ENCODE results near the gene RGS12. TPM values are rescaled to one million over a fixed set of nuclear protein-coding genes. Genes with fewer than 3 reads are reported as not detected.

Gene RGS12
- total and polyA plus RNA-seq, 2 of the 8 experiments (the other 6 are each of a cell fraction or from before 2014, with no cell fraction given), result 6.0 to 16.4 TPM

- H4K5ac ChIP-seq (ENCODE audit: insufficient read length, low read depth, low read length), result no peak overlapping the region
- H3K79me2 ChIP-seq (ENCODE audit: control insufficient read depth in 1 of 2, insufficient read depth in 2 of 2, low read length in 2 of 2), result no peaks in the 10 kb centered on the region
- H2AFZ ChIP-seq (ENCODE audit: low read length), result no peak overlapping the region
- FAIRE-seq (no peak), DNase-seq (ENCODE audit: low read depth in 1 of 2, low spot score in 2 of 2) (no peak)
- WGBS, 2 experiments (ENCODE audit: extremely low coverage in 1 of 2, insufficient coverage in 1 of 2, insufficient read length in 1 of 2, insufficient replicate concordance in 2 of 2, low coverage in 1 of 2, low lambda C conversion rate in 2 of 2, missing lambda C conversion rate in 1 of 2), result 94% methylated on average over 39 of the region's 42 CpGs; no CpG with 5 or more reads in 1 of the 2 experiments
- no peak overlapping the region for H2BK120ac ChIP-seq (replicated peaks; ENCODE audit: low read depth, low read length)
- H2AK5ac ChIP-seq (ENCODE audit: low read depth, low read length), result no peak overlapping the region
- no peak overlapping the region for H3K14ac ChIP-seq (ENCODE audit: insufficient read length)
- H3K23me2 ChIP-seq (ENCODE audit: low read depth, low read length), result no peaks in the 10 kb centered on the region
- H2BK12ac ChIP-seq (ENCODE audit: low read depth, low read length), result no peak overlapping the region
- peak overlapping the region; percentile 71; the same call in 1 of the 2 replicates for H2BK5ac ChIP-seq (ENCODE audit: low read depth, low read length)
- no peak overlapping the region for H2BK20ac ChIP-seq (ENCODE audit: low read length)
- no peak overlapping the region for H4K91ac ChIP-seq (replicated peaks; ENCODE audit: insufficient read length, low read length)
- POLR2A ChIA-PET (ENCODE audit: partially characterized antibody), result interaction anchor here (0.6 kb wide), 1 partner anchor 303 kb away, joined by 3 read pairs; no protein-coding TSS in a partner anchor
- H3K4me3 ChIP-seq (ENCODE audit: extremely low read depth in 1 of 4, insufficient read depth in 2 of 4, low read depth in 3 of 4, low read length in 4 of 4), result no peak overlapping the region
- no peak overlapping the region for H3K18ac ChIP-seq (ENCODE audit: extremely low read depth, low read length)
- no peaks in the 10 kb centered on the region for H3K27me3 ChIP-seq (replicated peaks in 1 of 4; ENCODE audit: control insufficient read depth in 3 of 4, extremely low read depth in 1 of 4, insufficient read depth in 3 of 4, low read length in 3 of 4)
- peaks cover 6% of the 10 kb centered on the region; the same call in 1 of the 2 replicates for H3K79me1 ChIP-seq (ENCODE audit: low read depth, low read length)
- no peak overlapping the region for H4K8ac ChIP-seq (ENCODE audit: extremely low read depth, insufficient read depth, low read length)
- peaks cover 5 to 6% of the 10 kb centered on the region in 2 experiments for H4K20me1 ChIP-seq (replicated peaks in 1 of 2; ENCODE audit: control insufficient read depth in 1 of 2, insufficient read depth in 2 of 2, low read length in 2 of 2)
- no peak overlapping the region for H3K4me2 ChIP-seq (ENCODE audit: insufficient read depth in 1 of 2, low read depth in 2 of 2, low read length in 2 of 2)
- H3K56ac ChIP-seq (replicated peaks; ENCODE audit: insufficient read length, low read depth, low read length), result no peak overlapping the region
- H3K23ac ChIP-seq (ENCODE audit: insufficient read length), result no peak overlapping the region
- H2BK15ac ChIP-seq (ENCODE audit: low read length), result no peak overlapping the region
- CTCF ChIA-PET (ENCODE audit: partially characterized antibody), result interaction anchor here (0.8 to 11.1 kb wide), 20 partner anchors 8 to 269 kb away, joined by 3 to 124 read pairs (median 6); partner anchors contain the start of genes HGFAC and MSANTD1
- no peaks in the 10 kb centered on the region for H3K9me3 ChIP-seq (ENCODE audit: insufficient read depth in 2 of 2, low read depth in 1 of 2, low read length in 1 of 2)
- H3K4me1 ChIP-seq (replicated peaks in 1 of 4; ENCODE audit: control insufficient read depth in 3 of 4, insufficient read depth in 4 of 4, low read length in 3 of 4), result peaks cover 0 to 3% (median 1%) of the 10 kb centered on the region in 4 experiments; a peak in 2 of 7 replicates
- no peak overlapping the region for H3K9ac ChIP-seq (replicated peaks in 1 of 4; ENCODE audit: extremely low read depth in 1 of 4, low read depth in 3 of 4, low read length in 3 of 4)
- H3K27ac ChIP-seq (ENCODE audit: low read depth, low read length), result no peak overlapping the region
- H3K4ac ChIP-seq (replicated peaks; ENCODE audit: insufficient read length, low read depth, low read length), result no peak overlapping the region
- H3K36me3 ChIP-seq (ENCODE audit: control insufficient read depth in 2 of 4, insufficient read depth in 4 of 4, low read length in 3 of 4), result no peaks in the 10 kb centered on the region; a peak in 1 of 8 replicates
- TF ChIP-seq ATF2 (IDR thresholded peaks at IDR 0.05; ENCODE audit: low read length), result no peak
- no peak for TF ChIP-seq CBX8 (IDR thresholded peaks at IDR 0.05; ENCODE audit: borderline replicate concordance, low read depth, low read length)
- no peak for TF ChIP-seq RXRA (IDR thresholded peaks at IDR 0.05; ENCODE audit: insufficient read depth, low read depth, low read length)
- TF ChIP-seq SIN3A (conservative IDR thresholded peaks at IDR 0.05 in 1 of 2, IDR thresholded peaks at IDR 0.05 in 1 of 2; ENCODE audit: low read depth in 1 of 2, low read length in 2 of 2), result no peak
- TF ChIP-seq SP4 (IDR thresholded peaks at IDR 0.05; ENCODE audit: low read length), result no peak
- no peak for TF ChIP-seq CBX5 (IDR thresholded peaks at IDR 0.05; ENCODE audit: low read depth, low read length)
- no peak for TF ChIP-seq POLR2AphosphoS5 (IDR thresholded peaks at IDR 0.05; ENCODE audit: low read depth, low read length)
- no peak for TF ChIP-seq YY1 (IDR thresholded peaks at IDR 0.05; ENCODE audit: low read depth, low read length)
Measured at GRCh38 chr4:3317011-3317655, 24.3 kb downstream of the RGS12 start.

Measured in H1 (cell line).